Lower leg skin (tissue), 4 donors: ENCODE results near the gene PTPRN2. TPM values are rescaled to one million over a fixed set of nuclear protein-coding genes. Genes with fewer than 3 reads are reported as not detected.

ENCODE experiments used
- DNase-seq, 2 donors: peaks; one replicate each; pipeline ENCODE4 v3.0.0-alpha.2; 2019; ENCODE audit warnings: low spot score in 2 of 2
- H3K4me3 ChIP-seq: fragments of 200-600 bp; sonication (generic); 2 replicates; pipeline ENCODE4 v1.5.1; 2017; ENCODE audit warnings: mild to moderate bottlenecking, low read depth; ENCODE audit not compliant: poor library complexity, severe bottlenecking
- POLR2A ChIP-seq, 2 donors: fragments of 450-650 bp; IDR thresholded peaks; one replicate each; pipeline ENCODE4 v1.6.1; 2016 to 2017; ENCODE audit warnings: antibody characterized with exemption in 2 of 2, mild to moderate bottlenecking in 1 of 2, moderate library complexity in 1 of 2
- WGBS, 2 donors: methylation state at CpG; one replicate each; pipeline ENCODE4 v1.1.5; 2018; 5-methylcytosine and 5-hydroxymethylcytosine counted together
- intact Hi-C: fragments of 100-400 bp; cut with DNase I; formaldehyde crosslinking; loops from one replicate; pipeline ENCODE4 v1.15.0; 2023; ENCODE audit warnings: low total_unique reads
- total RNA-seq, 4 donors: library from RNA; depleted of rRNA; stranded (reverse); fragments of >200 nt; gene quantifications; one replicate each; pipeline ENCODE4 v1.1.0, GENCODE V29; 2016
- TF ChIP-seq, protein P1 (sequence below), 3 donors: fragments of 450-650 bp; IDR thresholded peaks; one replicate each; pipeline ENCODE4 v1.5.1; 2016; ENCODE audit warnings: antibody characterized with exemption in 3 of 3, mild to moderate bottlenecking in 3 of 3, moderate library complexity in 2 of 3

Gene PTPRN2
- total RNA-seq, 4 donors from 2014 or later = 0.11 to 1.6 (median 0.92) TPM

DNA sequence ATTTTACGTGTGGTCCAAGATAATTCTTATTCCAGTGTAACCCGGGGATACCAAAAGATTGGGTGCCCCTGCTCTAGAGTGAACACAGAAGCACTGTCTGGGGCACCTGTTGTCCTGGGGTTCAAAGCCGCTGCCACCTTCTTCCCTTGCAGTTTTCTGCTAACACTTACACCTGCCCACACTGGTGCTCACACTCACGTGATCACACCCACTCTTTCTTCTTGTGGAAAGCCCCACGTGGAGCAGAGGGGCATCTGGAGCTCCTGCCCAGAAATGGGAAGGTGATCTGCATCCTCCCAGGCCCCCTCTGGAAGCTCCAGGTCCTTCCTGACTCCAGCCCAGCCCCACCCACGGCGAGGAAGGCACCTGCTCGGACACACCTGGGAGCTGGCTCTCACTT is 42.9 kb downstream of the PTPRN2 start:
- intact Hi-C loops = no loop called here
- no peak for TF ChIP-seq POLR2A (IDR thresholded peaks at IDR 0.05)
- TF ChIP-seq, protein P1, sequence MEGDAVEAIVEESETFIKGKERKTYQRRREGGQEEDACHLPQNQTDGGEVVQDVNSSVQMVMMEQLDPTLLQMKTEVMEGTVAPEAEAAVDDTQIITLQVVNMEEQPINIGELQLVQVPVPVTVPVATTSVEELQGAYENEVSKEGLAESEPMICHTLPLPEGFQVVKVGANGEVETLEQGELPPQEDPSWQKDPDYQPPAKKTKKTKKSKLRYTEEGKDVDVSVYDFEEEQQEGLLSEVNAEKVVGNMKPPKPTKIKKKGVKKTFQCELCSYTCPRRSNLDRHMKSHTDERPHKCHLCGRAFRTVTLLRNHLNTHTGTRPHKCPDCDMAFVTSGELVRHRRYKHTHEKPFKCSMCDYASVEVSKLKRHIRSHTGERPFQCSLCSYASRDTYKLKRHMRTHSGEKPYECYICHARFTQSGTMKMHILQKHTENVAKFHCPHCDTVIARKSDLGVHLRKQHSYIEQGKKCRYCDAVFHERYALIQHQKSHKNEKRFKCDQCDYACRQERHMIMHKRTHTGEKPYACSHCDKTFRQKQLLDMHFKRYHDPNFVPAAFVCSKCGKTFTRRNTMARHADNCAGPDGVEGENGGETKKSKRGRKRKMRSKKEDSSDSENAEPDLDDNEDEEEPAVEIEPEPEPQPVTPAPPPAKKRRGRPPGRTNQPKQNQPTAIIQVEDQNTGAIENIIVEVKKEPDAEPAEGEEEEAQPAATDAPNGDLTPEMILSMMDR (IDR thresholded peaks at IDR 0.05) = no peak
- 71 to 72% methylated on average over 8 of the region's 8 CpGs for WGBS, 2 donors
- H3K4me3 ChIP-seq = no peak overlapping the region
- DNase-seq = no peak

DNA sequence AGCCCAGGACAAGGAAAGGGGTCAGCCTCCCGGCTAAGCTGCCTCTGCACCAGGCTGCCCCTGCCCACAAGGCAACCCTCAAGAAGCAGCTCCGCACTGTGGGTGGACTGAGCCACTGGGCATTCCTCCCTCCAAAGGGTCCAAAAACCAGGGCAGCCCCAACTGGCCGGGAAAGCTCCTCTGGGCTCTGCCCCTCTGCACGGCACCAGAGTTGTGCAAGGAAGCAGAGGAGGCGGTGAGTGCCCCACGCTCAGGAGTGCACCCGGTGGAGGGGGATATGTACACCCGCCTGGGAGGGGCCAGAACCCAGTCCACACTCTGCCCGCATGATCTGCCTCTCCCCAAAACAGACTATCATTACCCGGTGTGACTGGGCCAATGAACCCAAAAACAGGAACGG is 43.8 kb downstream of the PTPRN2 start:
- TF ChIP-seq POLR2A (IDR thresholded peaks at IDR 0.05) = no peak
- TF ChIP-seq, protein P1 (IDR thresholded peaks at IDR 0.05) = no peak
- 93 to 96% methylated on average over 6 to 11 of the region's 11 CpGs for WGBS, 2 donors
- no peak overlapping the region for H3K4me3 ChIP-seq
- intact Hi-C loops = no loop called here
- no peak for DNase-seq

GRCh38 chr7:158542651-158543566 is 44.7 kb downstream of the PTPRN2 start:
- intact Hi-C loops = no loop called here

DNA sequence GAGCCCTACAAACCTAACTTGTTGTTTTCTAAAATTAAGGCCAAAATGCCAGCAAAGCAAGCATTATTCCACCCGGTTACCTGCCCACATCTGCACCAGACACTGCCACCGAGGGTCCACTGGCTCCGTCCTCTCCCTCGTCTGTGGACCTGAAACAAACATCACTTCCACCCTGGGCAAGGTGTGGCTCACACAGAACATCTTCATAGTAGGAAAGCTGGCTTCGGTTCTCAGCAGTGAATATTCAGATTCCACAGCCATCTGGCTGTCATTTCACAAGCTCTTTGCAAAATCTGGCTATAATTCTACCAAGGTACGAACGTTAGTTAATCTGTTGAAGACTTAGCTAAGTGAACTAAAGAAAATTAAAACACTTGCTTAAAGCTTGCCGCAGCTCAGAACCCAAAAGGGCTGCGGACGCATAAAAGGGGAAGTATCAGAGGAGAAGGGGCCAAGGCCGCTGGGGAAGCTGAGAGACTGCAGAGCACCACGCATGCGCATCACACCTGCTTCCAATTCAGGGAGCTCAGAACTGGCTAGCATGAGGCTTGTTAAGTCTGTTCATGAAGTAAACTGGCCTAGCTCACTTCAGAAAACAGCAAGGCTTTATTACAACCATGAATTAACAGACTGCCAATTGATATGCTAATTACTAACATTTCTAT is 46.1 kb downstream of the PTPRN2 start:
- H3K4me3 ChIP-seq = no peak overlapping the region
- WGBS, 2 donors = 49 to 59% methylated on average over 13 of the region's 13 CpGs
- TF ChIP-seq POLR2A (IDR thresholded peaks at IDR 0.05) = no peak
- TF ChIP-seq, protein P1 (IDR thresholded peaks at IDR 0.05) = no peak
- DNase-seq = no peak
- intact Hi-C loops = no loop called here

More at GRCh38 chr7:158542651-158543566, 44.7 kb downstream of the PTPRN2 start:
- DNase-seq = no peak
- TF ChIP-seq, protein P1 (IDR thresholded peaks at IDR 0.05) = no peak
- no peak for TF ChIP-seq POLR2A (IDR thresholded peaks at IDR 0.05)
- 59 to 67% methylated on average over 19 of the region's 19 CpGs for WGBS, 2 donors
- no peak overlapping the region for H3K4me3 ChIP-seq

DNA sequence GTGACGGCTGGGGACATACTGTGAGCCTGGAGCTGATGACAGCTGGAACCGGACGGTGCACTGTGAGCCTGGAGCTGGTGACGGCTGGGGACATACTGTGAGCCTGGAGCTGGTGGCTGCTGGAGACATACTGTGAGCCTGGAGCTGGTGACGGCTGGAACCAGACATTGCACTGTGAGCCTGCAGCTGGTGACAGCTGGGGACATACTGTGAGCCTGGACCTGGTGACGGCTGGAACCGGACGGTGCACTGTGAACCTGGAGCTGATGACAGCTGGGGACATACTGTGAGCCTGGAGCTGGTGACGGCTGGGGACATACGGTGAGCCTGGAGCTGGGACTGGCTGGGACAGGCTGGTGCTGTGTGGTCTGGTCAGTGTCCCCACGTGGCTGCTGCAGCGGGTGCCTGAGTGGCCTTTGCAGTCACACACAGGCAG is 47.9 kb downstream of the PTPRN2 start:
- TF ChIP-seq POLR2A (IDR thresholded peaks at IDR 0.05) = no peak
- TF ChIP-seq, protein P1 (IDR thresholded peaks at IDR 0.05) = no peak
- WGBS, 2 donors = 80 to 90% methylated on average over 12 of the region's 12 CpGs
- intact Hi-C loops = no loop called here
- H3K4me3 ChIP-seq = no peak overlapping the region
- no peak for DNase-seq
